Measurements from ENCODE around the gene FOXS1.

DNA sequence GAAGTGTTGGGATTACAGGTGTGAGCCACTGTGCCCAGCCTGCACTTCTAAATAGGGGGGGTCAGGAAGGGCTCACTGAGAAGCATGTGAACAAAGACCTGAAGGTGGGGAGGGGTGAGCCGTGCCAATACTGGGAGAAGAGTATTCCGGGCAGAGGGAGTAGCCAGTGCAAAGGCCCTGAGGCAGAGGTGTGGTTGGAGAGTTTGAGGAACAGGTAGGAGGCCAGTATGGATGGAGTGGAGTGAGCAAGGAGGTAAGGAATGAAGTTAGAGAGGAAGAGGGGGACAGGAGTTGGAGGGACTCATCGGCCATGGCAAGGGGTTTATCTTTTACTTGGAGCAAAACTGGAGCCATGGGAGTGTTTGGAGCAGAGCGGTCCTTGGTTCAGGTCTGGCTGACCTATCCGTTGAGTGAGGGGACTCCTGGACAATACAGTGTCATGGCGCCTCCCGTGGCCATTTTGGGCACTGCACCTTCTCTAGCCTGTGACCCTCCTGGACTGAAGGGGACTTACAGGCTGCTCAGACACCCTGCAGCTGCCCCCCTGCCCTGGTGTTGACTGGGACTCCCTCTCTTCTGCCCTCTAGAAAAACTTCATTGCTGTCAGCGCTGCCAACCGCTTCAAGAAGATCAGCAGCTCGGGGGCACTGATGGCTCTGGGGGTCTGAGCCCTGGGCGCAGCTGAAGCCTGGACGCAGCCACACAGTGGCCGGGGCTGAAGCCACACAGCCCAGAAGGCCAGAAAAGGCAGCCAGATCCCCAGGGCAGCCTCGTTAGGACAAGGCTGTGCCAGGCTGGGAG, 12.1 kb downstream of the FOXS1 start:
- TF ChIP-seq, protein P1, sequence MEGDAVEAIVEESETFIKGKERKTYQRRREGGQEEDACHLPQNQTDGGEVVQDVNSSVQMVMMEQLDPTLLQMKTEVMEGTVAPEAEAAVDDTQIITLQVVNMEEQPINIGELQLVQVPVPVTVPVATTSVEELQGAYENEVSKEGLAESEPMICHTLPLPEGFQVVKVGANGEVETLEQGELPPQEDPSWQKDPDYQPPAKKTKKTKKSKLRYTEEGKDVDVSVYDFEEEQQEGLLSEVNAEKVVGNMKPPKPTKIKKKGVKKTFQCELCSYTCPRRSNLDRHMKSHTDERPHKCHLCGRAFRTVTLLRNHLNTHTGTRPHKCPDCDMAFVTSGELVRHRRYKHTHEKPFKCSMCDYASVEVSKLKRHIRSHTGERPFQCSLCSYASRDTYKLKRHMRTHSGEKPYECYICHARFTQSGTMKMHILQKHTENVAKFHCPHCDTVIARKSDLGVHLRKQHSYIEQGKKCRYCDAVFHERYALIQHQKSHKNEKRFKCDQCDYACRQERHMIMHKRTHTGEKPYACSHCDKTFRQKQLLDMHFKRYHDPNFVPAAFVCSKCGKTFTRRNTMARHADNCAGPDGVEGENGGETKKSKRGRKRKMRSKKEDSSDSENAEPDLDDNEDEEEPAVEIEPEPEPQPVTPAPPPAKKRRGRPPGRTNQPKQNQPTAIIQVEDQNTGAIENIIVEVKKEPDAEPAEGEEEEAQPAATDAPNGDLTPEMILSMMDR (conservative IDR thresholded peaks at IDR 0.05; ENCODE audit: low read depth in 2 of 2): peak; percentile 96 to 98
- TF ChIP-seq EZH2 (IDR thresholded peaks at IDR 0.05; ENCODE audit: low read depth, unreplicated experiment) (no peak), POLR2AphosphoS5 (IDR thresholded peaks at IDR 0.05; ENCODE audit: low read depth) (no peak), ZNF114 (CRISPR knock-in tag; IDR thresholded peaks at IDR 0.05) (no peak), EZH2phosphoT487 (IDR thresholded peaks at IDR 0.05; ENCODE audit: unreplicated experiment) (no peak)
- TF ChIP-seq, protein P2, sequence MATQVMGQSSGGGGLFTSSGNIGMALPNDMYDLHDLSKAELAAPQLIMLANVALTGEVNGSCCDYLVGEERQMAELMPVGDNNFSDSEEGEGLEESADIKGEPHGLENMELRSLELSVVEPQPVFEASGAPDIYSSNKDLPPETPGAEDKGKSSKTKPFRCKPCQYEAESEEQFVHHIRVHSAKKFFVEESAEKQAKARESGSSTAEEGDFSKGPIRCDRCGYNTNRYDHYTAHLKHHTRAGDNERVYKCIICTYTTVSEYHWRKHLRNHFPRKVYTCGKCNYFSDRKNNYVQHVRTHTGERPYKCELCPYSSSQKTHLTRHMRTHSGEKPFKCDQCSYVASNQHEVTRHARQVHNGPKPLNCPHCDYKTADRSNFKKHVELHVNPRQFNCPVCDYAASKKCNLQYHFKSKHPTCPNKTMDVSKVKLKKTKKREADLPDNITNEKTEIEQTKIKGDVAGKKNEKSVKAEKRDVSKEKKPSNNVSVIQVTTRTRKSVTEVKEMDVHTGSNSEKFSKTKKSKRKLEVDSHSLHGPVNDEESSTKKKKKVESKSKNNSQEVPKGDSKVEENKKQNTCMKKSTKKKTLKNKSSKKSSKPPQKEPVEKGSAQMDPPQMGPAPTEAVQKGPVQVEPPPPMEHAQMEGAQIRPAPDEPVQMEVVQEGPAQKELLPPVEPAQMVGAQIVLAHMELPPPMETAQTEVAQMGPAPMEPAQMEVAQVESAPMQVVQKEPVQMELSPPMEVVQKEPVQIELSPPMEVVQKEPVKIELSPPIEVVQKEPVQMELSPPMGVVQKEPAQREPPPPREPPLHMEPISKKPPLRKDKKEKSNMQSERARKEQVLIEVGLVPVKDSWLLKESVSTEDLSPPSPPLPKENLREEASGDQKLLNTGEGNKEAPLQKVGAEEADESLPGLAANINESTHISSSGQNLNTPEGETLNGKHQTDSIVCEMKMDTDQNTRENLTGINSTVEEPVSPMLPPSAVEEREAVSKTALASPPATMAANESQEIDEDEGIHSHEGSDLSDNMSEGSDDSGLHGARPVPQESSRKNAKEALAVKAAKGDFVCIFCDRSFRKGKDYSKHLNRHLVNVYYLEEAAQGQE (IDR thresholded peaks at IDR 0.05; ENCODE audit: unreplicated experiment): no peak
